Epidermal melanocyte (primary cell): ENCODE results near the gene BHLHE40.

ENCODE experiments used
- DNase-seq: peaks from one replicate; pipeline ENCODE4 v3.0.0; 2011; ENCODE audit warnings: low spot score; ENCODE audit not compliant: insufficient read length

BHLHE40 gene

GRCh38 chr3:4983739-4984510, 4.7 kb downstream of the BHLHE40 start:
- DNase-seq: no peak

GRCh38 chr3:4984511-4984864, 5.3 kb downstream of the BHLHE40 start:
- no peak for DNase-seq

GRCh38 chr3:4985330-4986174, 6.3 kb downstream of the BHLHE40 start:
- no peak for DNase-seq

GRCh38 chr3:4986175-4986781, 7.0 kb downstream of the BHLHE40 start:
- no peak for DNase-seq

DNA sequence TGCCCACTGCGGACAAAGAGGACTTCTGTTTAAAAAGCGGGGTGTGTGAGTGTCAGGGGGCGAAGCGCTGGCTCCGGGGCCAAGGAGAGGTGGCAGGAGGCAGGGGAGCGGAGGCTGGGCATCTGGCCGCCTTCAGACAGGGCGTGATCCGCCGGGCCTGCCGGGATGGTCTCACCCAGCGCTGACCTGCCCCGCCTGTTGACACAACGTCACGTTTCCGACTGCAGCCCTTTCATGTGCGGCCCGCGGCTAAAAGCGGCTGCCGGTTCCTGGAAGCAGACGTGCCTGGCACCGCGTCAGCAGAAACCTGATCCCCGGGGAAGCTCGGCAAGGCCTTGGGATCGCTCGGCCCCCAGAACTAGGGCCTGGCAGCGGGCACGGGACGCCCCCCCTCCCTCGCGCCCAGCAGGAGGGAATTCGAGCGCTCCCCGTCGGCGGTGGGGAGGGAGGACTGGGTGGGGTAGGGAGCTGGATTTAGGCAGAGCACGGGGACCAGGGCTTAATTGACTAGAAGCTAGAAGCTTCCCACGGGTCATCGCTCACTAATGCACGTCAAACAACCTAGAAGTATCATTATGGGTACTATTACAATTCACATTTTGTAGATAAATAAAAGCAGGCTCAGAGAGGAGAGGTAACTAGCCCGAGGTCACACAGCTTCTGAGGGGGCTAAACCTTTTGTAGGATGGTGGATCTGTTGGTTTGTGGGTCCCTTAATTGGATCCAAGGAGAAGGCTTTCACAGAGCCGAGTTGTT, 7.7 kb downstream of the BHLHE40 start:
- peak; percentile 49 for DNase-seq

GRCh38 chr3:4987538-4988296, 8.5 kb downstream of the BHLHE40 start:
- no peak for DNase-seq

DNA sequence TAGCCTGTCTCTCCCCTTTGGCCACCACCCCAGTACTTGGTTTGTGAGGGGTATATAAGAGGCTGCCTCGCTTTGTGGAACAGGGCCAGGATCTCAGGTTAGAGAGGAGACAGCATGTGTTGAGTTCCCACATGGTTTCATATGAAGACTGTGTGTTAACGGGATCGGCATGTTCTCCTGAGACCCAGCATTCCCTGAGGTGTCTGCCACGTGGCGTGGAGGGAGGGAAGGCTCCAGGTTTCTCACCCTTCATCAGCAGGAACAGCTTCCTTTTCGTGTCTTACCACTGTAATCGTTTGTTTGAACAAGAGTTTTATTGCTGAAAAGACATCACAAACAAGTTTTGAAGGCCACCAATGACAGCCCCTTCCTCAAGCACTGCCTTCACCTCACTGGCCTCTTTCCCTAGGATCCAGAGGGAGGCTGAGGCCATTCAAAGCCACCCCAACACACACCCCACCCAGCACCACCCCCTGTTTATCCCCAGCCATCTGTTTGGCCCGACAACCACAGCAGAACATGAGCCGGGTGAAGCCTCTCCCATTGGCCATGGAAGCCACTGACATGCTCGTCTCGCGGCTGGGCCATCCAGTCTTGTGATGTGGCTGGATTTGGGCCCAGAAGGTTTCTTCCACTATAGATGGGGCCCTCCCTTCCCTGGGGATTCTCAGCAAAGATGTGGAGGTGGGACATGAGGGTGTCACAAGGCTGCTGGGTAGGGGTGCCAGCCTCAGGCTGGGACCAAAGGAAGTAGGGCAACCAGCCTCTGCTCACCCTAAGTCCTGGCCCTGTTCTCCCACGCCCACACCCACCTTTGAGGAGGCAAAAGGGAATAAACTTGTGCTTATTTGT, 10.0 kb downstream of the BHLHE40 start:
- DNase-seq: no peak

- no peak for DNase-seq
Measured at GRCh38 chr3:4990069-4990468, 10.8 kb downstream of the BHLHE40 start.

- DNase-seq: no peak
Measured at GRCh38 chr3:4992118-4992517, 12.9 kb downstream of the BHLHE40 start.

- DNase-seq: no peak
Measured at GRCh38 chr3:4993276-4994143, 14.3 kb downstream of the BHLHE40 start.

DNA sequence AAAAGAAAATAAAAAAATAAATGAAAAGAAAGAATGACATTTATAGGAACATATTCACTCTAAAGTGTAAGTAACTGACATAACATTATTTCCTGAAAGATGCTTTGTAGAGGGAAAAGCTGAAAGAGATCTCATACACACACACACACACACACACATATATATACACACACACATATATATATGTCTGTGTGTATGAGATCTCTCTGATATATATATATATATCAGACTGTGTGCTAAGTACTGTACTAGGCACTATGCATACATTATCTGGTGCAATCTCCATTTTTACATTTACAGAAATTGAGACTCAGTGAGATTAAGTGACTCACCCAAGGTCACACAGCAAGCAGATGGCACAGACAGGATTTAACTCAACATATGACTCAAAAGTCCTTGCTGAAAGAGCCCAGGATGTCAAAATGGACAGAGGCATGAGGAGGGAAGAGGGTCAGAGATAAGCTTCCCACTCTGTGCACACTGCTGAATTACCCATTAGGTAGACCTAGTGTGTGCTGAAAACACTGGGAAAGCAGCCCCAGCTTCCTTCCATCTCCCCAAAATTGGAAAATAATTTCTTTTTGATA, 15.0 kb downstream of the BHLHE40 start:
- DNase-seq: no peak

GRCh38 chr3:4994823-4995499, 15.7 kb downstream of the BHLHE40 start:
- DNase-seq: no peak

- DNase-seq: no peak
Measured at GRCh38 chr3:4995500-4996053, 16.3 kb downstream of the BHLHE40 start.

GRCh38 chr3:4996223-4996765, 17.1 kb downstream of the BHLHE40 start:
- no peak for DNase-seq

GRCh38 chr3:4996771-4997291, 17.6 kb downstream of the BHLHE40 start:
- no peak for DNase-seq

DNA sequence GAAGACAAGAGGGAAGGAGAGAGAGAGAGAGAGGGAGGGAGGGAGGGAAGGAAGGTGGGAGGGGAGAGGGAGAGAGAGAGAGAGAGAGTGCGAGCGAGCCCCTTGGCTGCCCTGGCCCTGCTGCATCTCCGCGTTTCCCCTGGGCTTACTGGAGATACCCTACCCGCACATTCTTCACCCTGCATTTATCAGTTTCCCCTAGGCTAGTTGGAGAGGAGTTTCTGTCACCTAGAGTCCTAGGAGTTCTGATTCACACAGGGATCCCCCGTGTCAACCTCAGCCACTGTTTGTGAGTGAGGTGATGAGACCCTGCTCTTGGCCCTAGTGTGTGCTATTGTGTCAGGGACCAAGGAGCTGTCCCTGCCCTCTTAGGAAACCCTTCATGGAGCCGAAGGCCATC, 18.7 kb downstream of the BHLHE40 start:
- no peak for DNase-seq

GRCh38 chr3:4999531-5000184, 20.4 kb downstream of the BHLHE40 start:
- DNase-seq: no peak
